Measurements from ENCODE around the gene CMIP.

DNA sequence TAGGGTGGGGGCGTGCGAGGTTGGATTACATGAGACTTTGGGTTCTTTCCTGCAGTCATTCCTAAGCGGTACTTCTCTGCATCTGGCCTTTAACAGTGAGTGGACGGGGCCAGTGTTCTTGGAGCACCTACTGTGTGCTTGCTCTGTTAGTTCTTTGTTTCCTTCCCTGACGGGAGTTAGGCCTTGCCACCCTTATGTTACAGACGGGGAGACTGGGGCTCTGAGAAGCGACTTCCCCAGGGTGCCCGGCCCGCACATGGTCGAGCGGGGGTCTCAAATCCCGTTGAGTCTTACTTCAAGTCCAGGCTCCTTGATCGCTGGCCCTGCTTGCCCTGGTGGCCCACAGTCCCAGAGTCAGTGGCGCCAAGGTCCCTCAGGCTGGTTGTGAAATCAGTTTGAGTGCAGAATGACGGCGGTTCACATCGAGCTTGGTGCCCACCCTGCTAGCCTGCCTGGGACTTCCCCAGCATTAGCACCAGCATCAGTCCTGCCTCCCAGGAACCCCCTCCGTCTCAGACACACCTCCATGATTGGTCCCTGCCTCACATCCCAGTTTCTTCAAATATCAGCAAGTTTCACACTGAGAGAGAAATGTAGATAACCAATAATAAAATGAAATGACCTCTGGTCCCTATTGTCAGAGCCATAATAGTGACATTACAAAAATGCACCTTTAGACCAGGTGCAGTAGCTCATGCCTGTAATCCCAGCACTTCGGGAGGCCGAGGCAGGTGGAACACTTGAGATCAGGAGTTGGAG, 128.0 kb downstream of the CMIP start:
- TF ChIP-seq, protein P1, sequence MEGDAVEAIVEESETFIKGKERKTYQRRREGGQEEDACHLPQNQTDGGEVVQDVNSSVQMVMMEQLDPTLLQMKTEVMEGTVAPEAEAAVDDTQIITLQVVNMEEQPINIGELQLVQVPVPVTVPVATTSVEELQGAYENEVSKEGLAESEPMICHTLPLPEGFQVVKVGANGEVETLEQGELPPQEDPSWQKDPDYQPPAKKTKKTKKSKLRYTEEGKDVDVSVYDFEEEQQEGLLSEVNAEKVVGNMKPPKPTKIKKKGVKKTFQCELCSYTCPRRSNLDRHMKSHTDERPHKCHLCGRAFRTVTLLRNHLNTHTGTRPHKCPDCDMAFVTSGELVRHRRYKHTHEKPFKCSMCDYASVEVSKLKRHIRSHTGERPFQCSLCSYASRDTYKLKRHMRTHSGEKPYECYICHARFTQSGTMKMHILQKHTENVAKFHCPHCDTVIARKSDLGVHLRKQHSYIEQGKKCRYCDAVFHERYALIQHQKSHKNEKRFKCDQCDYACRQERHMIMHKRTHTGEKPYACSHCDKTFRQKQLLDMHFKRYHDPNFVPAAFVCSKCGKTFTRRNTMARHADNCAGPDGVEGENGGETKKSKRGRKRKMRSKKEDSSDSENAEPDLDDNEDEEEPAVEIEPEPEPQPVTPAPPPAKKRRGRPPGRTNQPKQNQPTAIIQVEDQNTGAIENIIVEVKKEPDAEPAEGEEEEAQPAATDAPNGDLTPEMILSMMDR (IDR thresholded peaks at IDR 0.05), result no peak
- no peak for TF ChIP-seq POLR2A (IDR thresholded peaks at IDR 0.05)

Data from esophagus squamous epithelium (tissue), 4 donors.